COLO668 (cell line): ENCODE measurements around the gene CD79A.
"Not testable (repeated sequence)": the region's sequence is repeated elsewhere in the genome, so short reads cannot be mapped to it uniquely, and the experiment has no call there.

ENCODE experiments used
- DNase-seq: peaks from one replicate; lab custom pipeline; 2025; ENCODE audit not compliant: unreplicated experiment; lab: John Stamatoyannopoulos, UW

The CD79A gene

DNA sequence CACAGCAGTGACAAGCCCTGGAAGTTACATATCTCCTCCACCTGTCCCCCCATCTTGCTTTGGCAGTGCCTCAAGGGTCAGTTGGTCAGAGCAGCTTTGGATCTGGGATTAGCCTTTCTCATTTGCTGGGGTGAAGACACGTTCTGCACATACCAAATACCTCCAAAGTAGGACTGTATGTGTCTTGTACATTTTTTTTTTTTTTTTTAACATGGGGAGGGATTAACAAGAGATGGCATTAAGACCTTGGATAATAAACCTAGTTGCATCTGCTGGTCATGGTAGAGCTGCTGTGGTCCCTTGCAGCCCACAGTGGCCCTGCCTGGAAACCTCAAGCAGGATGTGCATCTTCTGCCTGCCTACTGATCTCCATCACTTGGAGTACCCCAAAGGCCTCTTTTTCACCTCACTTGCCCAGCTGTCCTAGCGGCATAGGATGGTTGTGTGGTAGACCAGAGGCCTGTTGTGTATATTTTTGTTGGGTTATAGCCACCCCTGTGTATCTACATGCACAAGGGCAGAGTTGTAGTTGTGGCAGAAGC, 14.6 kb upstream of the CD79A start:
- DNase-seq: no peak

DNA sequence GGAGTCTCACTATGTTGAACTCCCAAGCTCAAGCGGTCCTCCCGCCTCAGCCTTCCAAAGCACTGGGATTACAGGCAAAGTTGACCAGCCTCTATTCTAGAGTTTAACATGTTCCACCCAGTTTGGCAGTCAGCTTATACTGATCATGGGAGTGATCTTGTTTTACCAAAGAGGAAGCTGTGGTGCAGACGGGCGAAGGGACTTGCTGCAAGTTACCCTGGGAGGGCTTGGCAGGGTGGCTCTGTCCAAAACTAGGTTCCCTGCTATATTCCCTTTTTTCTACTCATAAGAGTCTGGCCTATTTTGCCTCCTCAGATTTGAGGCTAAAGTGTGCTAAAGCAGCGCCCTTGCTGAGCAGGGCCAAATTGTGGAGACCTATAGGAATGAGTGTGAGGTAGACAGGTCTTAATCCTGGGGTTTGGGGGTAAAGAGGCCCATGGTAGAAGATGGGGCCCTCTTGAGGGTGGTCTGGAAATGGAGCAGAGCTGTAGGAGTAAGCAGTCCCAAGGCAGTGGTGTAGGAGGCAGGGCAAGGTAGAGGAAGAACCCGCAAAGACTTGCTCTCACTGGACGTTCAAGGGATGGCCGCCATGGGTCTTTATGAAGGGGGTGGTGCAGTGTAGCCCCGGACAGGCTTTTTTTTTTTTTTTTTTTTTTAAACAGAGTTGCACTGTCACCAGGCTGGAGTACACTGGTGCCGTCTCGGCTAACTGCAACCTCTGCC, 13.7 kb upstream of the CD79A start:
- no peak for DNase-seq

DNA sequence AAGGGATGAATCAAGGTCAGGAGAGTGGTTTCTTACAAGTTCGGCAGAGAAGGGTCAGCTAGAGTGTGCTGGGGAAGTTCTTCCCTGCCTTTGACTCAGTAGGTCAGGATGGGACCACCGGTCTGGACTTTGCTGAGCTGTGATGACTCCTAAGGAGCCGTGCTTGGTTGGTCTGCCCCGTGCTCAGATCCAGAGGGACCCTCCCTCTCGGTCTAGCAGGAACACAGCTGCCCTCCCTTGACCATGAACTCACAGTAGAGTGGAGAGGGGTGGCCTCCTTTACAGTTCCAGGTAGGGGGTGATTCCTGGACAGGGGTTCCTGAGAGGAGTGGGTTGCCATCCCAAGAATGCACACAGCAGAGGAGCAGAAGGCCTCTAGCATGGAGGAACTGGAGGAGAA, 12.7 kb upstream of the CD79A start:
- no peak for DNase-seq

DNA sequence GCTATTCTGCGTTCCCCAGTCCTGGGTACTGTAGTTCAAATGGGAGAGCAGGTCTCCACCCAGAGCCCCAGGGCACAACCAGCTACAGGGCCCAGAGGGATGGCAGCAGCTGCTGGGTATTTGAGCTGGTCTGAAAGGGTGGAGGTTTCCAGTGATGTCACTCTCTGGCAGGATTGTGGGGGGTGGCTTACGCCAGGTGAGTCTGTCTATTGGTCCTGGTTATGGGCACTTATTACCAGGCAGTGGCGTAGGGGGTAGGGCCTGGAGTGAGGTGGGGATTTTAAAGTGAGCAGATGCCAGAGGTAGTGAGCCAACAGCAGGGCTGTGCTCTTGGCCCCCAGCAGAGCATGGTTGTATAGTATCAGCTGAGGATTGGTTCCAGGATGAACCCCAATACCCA, 10.8 kb upstream of the CD79A start:
- DNase-seq: peak; percentile 38

DNA sequence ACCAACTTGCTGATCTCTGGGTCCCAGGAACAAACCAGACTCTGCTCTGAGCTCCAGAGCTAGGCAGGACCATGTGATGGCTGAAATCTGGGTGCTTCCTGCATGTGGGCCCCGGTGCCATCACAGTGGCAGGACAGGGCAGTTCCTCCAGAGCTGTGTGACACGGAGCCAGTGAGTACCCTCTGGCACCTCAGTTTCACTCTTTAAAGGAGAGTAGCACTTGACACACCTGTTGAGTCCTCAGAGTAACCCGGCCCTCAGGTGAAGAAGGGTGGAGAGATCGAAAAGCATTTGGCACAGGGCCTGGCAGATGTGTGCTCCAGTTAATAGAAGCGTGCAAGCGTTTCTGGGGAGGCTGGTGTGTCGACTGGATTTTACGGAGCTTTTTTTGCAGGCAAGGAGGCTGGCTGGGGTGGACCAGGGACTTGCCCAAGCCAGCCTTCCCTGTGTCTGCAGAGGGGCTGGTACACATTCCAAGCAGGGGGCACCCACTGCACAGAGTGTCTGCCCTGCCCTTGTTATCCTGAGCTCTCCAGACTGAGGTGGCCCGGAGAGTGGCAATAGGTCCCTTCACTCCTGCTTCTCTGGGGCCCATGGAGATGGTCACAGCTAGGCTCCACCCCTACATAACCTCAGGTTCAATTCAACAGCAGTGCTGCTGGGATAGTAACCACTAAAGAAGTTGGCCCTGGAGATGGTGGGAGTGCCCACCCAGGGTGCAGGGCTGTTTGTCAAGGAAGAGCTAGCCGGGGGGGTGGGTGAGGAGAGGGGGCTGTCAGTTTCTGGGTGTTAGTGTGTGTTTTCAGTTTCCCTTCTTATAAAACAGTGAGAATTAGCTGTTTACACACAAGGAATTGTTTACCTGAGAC, 8.7 kb upstream of the CD79A start:
- no peak for DNase-seq

DNA sequence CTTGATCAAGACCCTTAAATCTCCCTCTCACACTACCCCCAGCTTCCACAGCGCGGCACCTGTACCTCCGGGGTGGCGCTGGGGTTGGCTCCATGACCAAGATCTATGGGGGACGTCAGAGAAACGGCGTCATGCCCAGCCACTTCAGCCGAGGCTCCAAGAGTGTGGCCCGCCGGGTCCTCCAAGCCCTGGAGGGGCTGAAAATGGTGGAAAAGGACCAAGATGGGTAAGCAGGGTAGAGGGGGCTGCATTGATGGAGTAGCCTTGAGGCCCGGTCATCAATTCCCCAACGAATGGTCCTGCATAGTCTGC, 8.1 kb upstream of the CD79A start:
- no peak for DNase-seq

DNA sequence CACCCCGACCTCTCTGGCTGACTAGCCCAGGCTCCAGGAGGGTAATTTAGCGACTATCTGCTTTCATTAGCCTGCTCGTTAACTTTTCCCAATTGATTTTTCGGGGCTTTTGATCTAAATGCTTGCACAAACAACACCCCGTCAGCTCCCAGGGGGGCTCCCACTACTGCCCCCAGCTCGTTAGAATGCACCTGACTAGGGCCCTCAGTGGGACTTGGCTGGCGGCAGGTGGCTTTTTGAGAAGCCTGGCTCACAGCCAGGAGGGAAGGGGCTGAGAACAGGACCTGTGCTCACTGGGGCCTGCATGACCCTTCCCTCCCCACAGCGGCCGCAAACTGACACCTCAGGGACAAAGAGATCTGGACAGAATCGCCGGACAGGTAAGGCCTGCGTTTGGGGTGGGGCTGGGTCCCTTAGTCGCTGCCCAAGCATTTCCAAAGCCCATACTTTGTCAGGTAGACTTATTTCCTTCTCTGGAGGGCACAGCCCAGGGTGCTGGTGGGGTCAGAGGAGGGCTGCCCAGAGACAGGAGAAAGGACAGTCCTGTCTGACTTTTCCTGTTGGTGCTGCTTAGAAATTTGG, 7.6 kb upstream of the CD79A start:
- peak; percentile 9 for DNase-seq

DNA sequence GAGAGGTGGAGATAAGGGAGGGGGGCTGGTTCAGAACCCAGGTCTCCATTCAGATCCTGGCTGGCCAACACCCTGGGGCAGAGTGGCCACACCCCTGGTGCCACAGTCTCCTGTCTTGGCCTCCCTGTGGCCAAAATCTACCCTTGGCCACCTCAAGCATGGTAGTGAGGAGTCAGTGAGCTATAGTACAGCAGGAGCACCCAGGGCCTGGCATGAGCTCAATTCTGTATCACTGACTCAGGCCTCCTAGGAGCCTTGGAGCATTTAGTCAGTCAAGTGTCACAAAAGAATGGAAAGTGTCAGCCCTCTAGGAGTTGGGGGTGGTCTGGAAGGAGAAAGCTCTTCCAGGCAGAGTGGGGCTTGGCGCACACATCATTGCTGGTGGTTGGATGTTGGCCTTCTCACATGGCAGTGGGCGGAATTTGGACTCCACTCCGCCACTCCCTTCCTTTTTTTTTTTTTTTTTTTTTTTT, 6.6 kb upstream of the CD79A start:
- no peak for DNase-seq

DNA sequence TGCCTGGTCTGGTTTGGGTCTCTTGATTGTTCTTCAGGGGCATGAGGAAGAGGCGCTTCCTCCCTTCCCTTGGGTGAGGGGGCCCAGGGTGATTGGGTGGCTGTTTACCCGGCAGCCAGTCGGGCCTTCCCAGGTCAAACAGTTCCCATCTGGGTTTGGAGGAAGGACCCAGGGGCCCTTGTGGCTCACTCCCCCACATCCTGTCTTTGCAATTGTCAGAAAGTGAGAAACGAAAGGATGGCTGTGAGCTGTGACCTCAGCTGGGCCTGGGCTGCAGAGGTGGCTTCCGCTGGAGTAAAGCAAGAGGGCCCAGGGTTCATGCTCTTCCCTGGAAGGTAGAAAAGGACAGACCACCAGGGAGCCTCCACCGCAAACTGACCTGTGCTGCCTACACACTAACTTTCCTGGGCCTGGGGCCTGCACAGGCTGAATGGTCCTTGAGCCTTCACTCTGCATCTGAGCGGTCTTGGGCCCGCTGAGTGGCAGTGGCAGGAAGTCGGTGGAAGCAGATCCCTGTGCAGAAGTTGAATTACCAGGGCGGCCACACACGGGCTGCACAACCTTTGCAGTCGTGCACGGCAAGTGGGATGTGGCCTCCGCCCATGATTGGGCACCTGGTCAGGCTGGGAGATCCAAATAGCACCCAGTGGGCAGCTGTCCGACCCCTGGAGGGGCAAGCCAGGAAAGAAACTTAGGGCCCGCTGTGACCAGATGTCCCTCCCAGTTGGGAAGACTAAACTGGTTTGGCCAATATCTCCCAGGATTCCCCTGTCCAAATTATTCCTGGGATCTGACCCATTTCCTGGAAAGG, 5.3 kb upstream of the CD79A start:
- no peak for DNase-seq

DNA sequence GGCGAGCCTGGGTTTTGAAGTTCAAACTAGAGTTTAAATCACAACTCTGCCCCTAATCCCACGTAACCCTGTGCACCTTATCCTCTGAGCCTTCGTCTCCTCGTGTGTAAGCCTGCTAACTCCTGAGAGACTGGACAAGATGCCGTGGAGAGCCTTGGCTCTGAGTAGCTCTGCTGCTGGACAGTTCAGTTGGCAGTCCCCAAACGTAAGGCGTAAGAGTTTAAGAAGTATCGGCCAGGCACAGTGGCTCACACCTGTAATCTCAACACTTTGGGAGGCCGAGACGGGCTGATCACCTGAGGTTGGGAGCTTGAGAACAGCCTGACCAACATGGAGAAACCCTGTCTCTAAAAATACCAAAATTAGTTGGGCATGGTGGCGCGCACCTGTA, 4.7 kb upstream of the CD79A start:
- no peak for DNase-seq

DNA sequence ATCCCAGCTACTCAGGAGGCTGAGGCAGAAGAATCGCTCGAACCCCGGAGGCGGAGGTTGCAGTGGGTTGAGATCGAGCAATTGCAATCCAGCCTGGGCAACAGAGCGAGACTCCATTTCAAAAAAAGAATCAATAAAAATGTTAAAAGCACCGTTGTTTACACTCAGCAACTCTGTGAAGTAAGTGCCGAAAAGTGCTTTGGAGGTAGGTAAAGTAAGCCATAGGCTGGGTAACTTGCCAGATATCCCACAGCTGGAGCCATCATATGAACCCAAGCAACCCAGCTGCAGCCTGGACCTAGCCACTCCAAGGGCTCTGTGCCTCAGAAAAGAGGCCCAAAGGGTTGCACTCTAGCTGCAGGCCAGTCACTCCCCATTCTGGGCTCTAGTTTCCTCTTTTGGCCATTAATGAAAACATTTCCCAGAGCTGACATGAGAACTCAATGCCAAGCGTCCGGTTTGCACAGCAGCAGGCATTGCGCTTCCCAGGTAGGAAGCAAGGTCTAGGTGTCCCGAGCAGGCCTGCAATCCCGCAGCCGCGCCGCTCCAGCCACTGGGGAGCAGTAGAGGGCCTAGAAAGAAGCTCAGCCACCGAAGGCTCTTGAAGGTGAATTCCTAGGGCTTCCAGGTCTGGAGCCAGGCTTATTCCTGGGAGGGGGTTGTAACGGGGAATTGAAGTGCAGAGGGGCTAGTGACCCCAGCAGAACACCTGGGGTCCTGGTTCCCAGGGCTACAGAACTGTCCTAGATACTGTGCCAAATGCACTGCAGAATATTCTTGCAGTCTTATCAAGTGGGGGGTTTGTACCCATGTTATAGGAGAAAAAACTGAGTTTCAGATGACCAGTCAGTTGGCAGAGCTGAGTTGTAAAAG, 4.1 kb upstream of the CD79A start:
- peak; percentile 75 for DNase-seq

DNA sequence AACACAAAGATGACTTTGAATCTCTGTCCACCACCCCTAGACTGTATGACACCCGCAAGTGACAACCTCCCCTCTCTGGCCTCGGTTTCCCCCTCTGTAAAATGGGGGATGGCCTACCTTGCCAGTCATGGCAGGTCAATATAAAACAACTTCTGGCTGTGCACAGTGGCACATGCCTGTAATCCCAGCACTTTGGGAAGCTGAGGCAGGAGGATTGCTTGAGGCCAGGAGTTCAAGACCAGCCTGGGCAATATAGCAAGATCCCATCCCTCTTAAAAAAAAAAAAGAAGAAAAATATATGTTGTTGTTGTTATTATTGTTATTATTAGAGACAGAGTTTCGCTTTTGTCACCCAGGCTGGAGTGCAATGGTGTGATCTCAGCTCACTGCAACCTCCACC, 1.1 kb upstream of the CD79A start:
- not testable (repeated sequence) for DNase-seq

DNA sequence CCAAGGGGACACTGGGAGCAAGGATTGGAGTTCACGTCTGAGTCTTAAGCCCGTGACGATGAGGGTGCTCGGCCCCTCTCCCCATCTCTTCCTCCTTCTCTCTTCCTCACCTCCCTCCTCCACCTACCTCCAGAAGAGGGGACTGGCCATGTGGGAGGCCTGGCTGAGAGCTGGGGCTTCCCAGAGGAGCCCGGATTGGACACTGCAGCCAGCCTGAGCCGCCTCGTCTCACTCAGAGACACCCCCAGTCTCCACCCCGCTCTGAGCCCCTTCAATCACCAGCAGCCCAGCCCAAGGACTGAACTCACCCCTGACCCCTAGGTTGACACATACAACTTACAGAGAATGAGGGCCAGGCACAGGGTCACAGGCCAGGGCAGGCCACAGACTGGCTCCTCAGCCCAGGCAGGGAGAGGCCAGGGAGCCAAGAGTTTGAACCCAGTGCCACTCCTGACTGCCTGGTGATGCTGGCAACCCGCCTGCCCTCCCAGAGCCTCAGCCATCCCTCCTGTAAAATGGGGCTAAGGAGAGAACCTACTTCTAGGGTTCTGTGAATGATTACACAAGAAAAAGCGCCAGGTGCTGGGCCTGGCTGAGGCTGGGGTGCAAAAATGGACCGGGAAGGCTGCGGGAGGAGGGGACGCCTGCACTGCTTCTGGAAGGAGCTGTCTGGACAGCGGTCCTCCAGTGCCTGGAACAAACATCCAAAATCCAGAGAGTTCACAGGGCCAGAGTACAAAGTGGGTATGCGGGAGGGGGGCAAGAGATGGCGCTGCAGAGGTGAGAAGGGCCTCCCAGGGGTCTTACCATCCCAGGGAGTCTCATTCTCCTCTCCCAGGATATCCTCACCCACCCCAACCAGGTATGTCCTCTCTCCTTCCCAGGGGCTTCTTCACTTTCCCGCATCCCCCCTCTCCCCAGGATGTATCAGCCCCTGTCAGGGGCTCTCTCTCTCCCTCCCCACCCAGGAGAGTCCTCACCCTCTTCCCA, 1.1 kb downstream of the CD79A start:
- no peak for DNase-seq

DNA sequence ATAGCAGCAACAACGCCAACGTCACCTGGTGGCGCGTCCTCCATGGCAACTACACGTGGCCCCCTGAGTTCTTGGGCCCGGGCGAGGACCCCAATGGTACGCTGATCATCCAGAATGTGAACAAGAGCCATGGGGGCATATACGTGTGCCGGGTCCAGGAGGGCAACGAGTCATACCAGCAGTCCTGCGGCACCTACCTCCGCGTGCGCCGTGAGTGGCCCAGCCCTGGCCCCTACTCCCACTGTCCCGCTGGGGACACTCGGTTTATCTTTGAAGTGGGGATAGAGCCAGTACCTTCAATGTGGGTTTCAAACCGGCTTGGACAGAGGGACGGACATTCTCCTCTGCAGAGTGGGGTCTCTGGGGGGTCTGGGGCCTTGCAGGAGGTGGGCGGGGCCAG, 2.0 kb downstream of the CD79A start:
- DNase-seq: no peak

DNA sequence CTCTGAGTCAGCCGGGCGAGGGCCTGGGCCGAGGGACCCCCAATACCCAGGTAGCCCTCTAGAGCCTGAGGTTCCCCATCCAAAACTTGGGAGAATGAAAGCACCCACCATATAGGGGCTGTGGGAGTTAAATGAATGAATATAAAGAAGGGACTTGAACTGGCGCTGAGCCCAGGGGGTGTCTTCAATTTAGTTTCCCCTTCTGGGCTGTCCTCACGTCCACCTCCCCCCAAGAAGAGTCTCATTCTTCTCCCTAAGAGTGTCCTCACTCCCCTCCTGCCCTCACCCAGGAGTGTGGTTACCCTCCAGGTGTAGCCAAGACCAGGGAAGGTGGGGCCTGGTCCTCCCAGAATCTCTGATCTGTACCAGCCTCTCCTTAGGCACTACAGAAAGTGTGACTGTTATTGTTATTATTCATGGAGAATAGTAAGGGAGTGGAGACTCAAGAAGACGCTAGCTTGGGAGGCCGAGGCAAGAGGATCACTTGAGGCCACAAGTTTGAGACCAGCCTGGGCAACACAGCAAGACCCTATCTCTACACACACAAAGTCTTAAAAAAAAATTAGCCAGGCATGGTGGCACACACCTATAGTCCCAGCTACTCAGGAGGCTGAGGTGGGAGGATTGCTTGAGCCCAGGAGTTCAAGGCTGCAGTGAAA, 2.7 kb downstream of the CD79A start:
- no peak for DNase-seq

DNA sequence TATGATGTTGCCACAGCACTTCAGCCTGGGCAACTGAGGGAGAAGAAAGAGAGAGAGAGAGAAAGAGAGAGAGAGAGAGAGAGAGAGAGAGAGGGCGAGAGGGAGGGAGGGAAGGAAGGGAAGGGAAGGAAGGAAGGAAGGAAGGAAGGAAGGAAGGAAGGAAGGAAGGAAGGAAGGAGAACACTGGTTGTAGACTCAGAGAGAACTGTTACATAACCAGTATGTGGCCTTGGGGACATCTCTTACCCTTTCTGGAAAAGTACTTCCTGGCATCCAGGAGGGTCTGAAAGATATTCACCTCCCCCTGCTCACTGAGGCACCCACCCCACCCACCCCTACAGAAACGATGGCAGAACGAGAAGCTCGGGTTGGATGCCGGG, 3.2 kb downstream of the CD79A start:
- DNase-seq: no peak

DNA sequence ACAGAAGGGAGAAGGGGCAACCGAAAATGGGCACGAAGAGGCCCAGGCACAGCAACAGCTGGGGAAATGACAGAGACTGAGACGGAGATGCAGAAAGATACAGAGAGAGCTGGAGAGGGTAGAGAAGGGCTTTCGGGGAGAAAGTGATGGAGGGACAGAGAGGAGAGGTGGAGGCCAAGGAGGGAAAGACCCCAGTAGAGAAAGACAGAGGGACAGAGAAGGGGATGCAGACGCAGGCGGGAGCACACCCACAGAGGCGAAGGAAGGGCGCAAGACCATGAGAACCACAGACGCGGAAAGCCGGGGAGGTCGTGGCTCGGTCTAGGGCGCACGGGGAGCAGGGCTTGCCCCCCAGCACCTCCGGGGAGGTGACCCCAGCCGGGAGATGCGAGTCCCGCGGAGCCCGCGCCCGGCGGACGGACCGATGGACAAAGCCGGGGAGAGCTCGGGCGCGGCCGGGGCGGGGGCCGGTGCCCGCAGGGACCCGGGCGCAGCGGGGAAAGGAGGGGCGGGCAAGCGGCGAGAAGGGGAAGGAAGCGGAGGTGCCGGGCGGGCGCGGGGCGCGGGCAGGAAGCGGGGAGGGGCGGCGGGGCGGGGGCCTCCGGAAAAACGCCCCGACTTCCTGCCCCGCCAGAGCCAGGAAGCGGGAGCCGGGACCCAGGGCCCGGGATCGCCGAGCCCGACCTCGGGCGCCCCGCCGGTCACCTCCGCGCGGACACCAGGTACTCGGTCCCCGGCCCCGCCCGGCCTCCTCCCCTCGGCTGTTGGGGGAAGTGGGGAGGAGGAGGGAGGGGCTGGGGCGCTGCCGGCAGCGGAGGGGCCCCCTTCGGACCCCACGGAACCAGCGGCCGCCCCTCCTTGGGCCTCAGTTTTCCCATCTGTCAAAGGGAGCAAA, 5.7 kb downstream of the CD79A start, which contains the start of gene ARHGEF1:
Gene ARHGEF1 (plus strand): TSS at position 617 of the 895 bp plus-strand sequence. CDS start 4,899 bp downstream, outside the sequence.
- peak; percentile 58 for DNase-seq
